ENCODE data around the gene NECAP2.

The NECAP2 gene

GRCh38 chr1:16440470-16441281 lies at the start of gene NECAP2:
Gene NECAP2, plus strand, starts transcription at chr1:16440724. Its CDS starts 38 bp downstream, at chr1:16440762.
- DNase-seq (ENCODE audit: low read depth) = peak; percentile 91
- peak within 1 kb of the TSS; percentile 82 for H3K4me3 ChIP-seq (ENCODE audit: low read length)
- peak; percentile 75 for TF ChIP-seq CTCF (conservative IDR thresholded peaks at IDR 0.05; ENCODE audit: low read length)

GRCh38 chr1:16391411-16391810 lies 49.1 kb upstream of the NECAP2 start:
- peak; percentile 16 for DNase-seq (ENCODE audit: low read depth)
- H3K4me3 ChIP-seq (ENCODE audit: low read length) = no peak overlapping the region
- TF ChIP-seq CTCF (conservative IDR thresholded peaks at IDR 0.05; ENCODE audit: low read length) = no peak

- TF ChIP-seq CTCF (conservative IDR thresholded peaks at IDR 0.05; ENCODE audit: low read length) = no peak
- DNase-seq (ENCODE audit: low read depth) = no peak
- H3K4me3 ChIP-seq (ENCODE audit: low read length) = no peak overlapping the region
Observed at GRCh38 chr1:16392740-16393569, 47.6 kb upstream of the NECAP2 start.

GRCh38 chr1:16393570-16394521 lies 46.7 kb upstream of the NECAP2 start:
- H3K4me3 ChIP-seq (ENCODE audit: low read length) = no peak overlapping the region
- no peak for TF ChIP-seq CTCF (conservative IDR thresholded peaks at IDR 0.05; ENCODE audit: low read length)
- no peak for DNase-seq (ENCODE audit: low read depth)

GRCh38 chr1:16394977-16395376 lies 45.5 kb upstream of the NECAP2 start:
- no peak for TF ChIP-seq CTCF (conservative IDR thresholded peaks at IDR 0.05; ENCODE audit: low read length)
- no peak for DNase-seq (ENCODE audit: low read depth)
- no peak overlapping the region for H3K4me3 ChIP-seq (ENCODE audit: low read length)

GRCh38 chr1:16396591-16396990 lies 43.9 kb upstream of the NECAP2 start:
- DNase-seq (ENCODE audit: low read depth) = peak; percentile 84
- no peak for TF ChIP-seq CTCF (conservative IDR thresholded peaks at IDR 0.05; ENCODE audit: low read length)

More at GRCh38 chr1:16396591-16396990, 43.9 kb upstream of the NECAP2 start:
- no peak overlapping the region for H3K4me3 ChIP-seq (ENCODE audit: low read length)

All from AG10803 (cell line).